Hematopoietic multipotent progenitor cell (in vitro differentiated cells): ENCODE measurements around the gene MAGI2. TPM values are rescaled to one million over a fixed set of nuclear protein-coding genes. Genes with fewer than 3 reads are reported as not detected.
"Not testable (repeated sequence)": the region's sequence is repeated elsewhere in the genome, so short reads cannot be mapped to it uniquely, and the experiment has no call there.

ENCODE experiments used
- DNase-seq, 3 donors: peaks; one replicate each; pipeline ENCODE4 v3.0.0-alpha.2; 2011 to 2015; ENCODE audit warnings: low read depth in 2 of 3, low spot score in 2 of 3
- total RNA-seq: library from RNA; depleted of rRNA; stranded (reverse); fragments of >200 nt; gene quantifications from one replicate; pipeline ENCODE4 v1.2.3, GENCODE V29; 2012

Gene MAGI2
- total RNA-seq, 1 donor: 2.7 TPM

- no peak for DNase-seq
These were observed 865.9 kb downstream of the MAGI2 start for GRCh38 chr7:78587443-78588044.

- no peak for DNase-seq
These were observed 867.5 kb downstream of the MAGI2 start for GRCh38 chr7:78585980-78586379.

DNA sequence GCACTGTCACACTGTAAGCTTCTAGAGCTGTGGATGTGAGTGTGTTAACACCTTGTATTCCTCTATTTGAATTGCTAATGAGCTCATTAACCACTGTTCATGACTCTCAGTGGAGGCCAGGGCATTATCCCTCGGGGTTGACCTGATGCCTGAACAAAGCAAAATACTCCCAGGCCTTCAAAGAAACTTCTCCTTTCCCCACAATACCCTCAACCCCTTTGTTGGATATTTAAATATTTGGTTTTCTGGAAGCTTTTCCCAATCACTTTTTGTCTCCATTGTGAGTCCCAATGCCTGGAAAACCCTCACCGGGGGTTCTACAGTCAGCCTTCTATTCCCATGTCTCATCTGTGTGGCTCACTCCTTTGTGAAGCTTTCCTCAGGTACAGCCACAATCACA, 874.8 kb downstream of the MAGI2 start:
- DNase-seq: no peak

DNA sequence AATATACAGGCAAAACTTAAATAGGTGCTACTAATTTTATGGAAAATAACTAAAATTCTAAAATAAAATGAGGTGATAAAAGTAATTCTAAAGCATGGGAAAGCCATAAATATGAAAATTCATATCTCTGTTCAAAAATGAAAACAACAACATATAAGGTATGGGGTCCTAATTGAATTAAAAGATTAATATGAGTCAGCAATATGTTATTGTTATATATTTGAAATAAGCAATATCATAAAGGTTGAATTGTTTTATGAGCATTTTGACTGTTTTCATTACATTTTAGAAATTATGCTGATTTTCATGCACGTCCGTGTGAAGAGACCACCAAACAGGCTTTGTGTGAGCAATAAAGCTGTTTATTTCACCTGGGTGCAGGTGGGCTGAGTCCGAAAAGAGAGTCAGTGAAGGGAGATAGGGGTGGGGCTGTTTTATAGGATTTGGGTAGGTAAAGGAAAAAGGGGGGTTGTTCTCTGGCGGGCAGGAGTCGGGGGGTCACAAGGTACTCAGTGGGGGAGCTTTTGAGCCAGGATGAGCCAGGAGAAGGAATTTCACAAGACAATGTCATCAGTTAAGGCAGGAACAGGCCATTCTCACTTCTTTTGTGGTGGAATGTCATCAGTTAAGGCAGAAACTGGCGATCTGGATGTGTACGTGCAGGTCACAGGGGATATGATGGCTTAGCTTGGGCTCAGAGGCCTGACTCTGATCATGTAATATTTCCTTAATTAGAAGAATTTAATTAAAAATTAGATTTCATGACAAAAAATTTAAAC, 876.1 kb downstream of the MAGI2 start:
- not testable (repeated sequence) for DNase-seq

GRCh38 chr7:78576236-78576635, 877.2 kb downstream of the MAGI2 start:
- DNase-seq: no peak

DNA sequence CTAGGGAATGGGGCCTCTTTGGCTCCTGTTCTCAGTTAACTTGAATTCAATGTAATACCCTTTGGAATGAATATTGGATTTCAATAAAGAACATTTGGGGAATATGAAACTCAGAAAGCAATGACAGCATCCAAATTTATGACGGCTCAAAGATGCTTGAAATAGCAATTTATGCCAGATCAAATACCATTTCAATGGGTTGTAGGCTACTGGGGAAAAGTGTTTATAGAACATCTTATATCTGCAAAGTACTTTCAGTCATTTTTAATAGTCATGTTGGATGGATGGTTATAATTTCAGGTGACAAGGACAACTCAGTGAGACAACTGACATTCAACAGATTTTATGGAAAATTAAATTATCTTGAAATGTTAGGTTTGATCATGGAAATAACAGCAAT, 882.2 kb downstream of the MAGI2 start:
- no peak for DNase-seq

DNA sequence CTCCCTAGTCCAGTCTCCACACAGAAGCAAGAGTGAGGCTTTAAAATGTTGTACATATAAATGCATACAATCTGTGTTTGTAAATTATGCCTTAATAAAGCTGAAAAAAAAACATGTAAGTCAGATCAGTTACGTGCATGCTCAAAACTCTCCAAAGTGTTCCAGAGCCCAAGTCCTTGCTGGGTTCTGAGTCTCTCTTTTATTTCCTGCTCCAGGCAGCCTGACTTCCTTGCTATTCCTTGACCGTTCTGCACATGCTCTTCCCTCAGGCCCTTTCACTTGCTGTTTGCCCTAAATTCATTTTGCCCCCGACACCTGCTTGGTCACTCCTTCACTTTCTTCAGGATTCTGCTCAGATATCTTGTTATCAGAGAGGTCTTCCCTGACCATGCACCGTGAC, 884.8 kb downstream of the MAGI2 start:
- no peak for DNase-seq

- no peak for DNase-seq
These were observed 885.6 kb downstream of the MAGI2 start for GRCh38 chr7:78567836-78568235.

DNA sequence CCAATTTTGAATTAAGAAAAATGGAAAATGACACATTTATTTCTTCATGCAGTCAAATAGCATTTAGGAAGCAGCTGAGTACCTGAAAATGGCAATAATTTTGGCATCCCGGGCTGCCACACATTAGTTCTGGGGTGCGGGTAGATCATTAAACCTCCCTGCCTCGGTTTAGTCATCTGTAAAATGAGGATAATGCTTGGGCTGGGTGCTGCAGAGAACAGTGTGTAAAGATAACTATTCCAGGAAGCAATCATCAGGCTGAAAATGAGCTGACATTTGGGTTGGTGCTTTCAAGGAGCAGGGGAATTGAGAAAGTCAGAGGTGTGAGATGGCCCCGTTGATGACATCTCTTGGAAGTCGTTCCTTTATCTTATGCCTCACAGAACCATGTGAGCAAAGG, 887.7 kb downstream of the MAGI2 start:
- no peak for DNase-seq

DNA sequence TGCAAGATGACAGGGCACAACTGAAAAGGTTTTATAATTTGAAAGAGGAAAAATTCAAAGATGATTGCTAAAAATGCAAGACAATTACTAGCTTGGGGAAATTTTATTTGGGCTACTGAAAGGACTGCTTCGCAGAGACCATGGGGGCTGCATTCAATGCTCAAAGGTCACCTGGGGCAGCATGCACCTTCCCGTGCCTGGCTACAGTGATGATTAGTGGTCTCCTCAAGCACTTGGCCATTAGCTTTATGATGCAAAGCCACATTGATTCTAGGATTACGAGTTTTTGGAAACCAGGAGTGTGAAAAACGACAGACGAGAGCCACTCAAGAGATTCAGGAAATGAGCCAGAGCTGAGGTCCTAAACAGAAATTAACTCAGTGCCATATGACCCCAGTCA, 890.3 kb downstream of the MAGI2 start:
- no peak for DNase-seq

DNA sequence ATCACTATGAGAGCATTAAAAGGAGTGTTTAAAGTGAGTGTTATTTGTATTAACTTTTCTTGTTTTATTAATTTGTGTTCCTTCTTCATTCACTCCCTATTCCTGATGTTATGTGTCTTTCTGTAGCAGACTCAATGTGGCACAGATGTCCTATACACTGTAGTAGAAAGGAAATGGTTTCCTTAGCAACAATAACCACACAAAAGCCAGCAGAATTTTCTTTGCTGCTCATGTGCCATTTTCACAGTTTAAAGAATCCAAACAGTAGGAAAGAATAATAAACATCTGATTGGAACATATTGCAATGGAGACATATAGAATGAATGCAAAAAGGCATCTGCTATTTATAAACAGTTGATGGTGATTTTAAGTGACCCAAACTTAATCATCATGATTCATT, 891.3 kb downstream of the MAGI2 start:
- DNase-seq: peak in 1 of 3 donors; percentile 12

GRCh38 chr7:78558566-78558965, 894.9 kb downstream of the MAGI2 start:
- DNase-seq: no peak

DNA sequence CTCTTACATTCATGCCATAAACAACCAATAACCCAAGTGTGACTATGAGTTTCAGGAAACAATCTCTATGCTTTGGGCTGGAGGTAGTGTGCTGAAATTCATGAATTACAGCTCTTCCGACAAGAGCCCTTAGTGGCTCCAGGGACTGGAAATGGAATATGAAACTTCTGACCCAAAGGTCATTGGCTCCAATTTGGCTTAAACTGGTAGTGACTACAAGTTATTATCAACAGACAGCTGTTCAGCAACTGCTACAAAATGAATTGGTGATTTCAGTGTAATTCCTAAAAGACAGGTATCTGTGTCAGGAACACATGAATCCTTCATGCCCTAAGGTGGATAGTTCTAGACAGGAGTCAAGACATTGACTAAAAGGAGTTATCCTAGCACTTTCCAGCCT, 909.5 kb downstream of the MAGI2 start:
- DNase-seq: no peak

DNA sequence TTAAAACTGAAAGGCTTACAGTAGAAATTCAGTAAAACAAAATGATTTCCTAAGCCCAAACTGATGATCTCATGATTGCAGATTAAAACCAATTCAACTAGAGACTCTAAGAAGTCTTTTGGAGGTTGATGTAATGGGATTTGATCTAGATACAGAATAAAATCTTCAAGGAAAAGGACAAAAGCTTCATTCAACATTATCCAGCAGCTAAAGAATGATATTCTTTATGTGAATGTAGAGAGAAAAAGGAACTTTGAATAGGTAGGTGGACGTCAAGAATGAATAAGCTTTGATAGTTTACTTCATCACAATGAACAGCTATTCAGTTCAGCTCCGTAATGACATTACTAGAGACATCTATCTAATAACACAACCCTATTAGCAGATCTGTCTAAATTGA, 910.5 kb downstream of the MAGI2 start:
- no peak for DNase-seq

DNA sequence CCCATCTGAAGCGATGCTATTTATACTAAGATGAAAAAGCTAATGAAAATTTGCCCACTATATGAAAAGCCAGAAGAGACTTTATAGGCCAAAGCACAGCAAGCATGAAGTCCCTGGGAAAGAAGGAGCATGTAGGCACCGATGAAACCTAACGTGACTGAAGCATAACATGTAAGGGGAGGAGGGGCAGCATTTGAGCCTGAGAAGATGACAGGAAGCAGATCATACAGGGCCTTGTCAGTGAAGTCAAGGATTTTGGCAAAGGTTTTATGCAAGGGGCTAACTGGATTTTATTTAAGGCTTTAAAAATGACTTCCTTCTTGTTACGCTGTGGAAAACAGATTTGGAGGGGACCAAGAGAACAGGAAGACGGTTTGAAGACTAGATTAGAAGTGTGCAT, 910.9 kb downstream of the MAGI2 start:
- DNase-seq: no peak

- DNase-seq: no peak
These were observed 913.6 kb downstream of the MAGI2 start for GRCh38 chr7:78539825-78540224.

DNA sequence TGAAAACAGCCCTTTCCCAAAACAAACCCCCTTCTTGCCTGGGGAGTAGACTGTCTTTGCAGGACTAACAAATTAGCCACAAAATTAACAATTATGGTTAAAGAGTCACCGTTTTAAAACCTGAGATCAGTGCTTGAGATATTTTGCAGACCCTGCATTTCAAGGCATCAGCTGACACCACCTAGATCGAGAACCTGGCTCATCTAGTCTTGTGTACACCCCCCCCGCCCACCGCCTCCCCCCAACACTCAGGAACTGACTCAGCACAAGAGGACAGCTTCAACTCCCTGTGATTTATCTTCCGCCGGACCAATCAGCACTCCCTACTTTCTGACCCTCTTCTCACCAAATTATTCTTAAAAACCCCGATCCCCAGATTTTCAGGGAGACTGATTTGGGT, 917.8 kb downstream of the MAGI2 start:
- DNase-seq: no peak

- DNase-seq: no peak
These were observed 923.1 kb downstream of the MAGI2 start for GRCh38 chr7:78530351-78530750.

DNA sequence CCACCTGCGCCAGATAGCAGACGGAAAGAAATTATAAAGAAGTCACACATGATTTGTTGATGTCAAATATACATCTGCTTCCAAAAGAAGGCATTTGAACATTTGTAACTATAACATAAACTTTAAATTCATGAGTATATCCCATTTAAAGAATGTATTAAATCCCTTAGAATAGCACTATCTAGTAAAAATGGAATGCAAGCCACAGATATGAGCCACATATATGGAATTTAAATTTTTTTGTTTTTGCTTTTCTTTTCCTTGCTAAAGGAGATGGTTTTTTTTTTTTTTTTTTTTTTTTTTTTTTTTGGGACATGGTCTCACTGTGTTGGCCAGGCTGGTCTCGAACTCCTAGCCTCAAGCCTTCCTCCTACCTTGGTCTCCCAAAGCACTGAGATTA, 924.1 kb downstream of the MAGI2 start:
- DNase-seq: no peak

DNA sequence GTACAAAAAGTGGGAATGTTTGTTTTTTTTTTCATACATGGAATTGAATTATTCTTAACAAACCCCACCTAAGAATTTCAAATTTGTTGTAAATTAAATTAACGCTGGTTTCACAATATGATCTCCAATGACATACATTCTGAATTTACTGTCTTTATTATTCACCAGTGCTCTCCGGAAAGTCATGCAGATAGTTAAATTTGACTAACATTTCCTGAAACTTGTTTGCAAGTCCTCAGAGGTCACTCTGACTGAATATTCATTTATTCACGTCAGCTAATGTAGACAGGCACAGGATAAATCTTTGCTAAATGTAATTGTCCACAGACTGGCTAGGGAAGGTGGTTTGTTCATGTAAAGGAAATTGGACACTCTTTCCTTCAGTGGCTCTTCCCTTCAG, 924.5 kb downstream of the MAGI2 start:
- DNase-seq: no peak

- DNase-seq: no peak
These were observed 929.5 kb downstream of the MAGI2 start for GRCh38 chr7:78523930-78524329.

GRCh38 chr7:78521961-78522360, 931.5 kb downstream of the MAGI2 start:
- DNase-seq: no peak

DNA sequence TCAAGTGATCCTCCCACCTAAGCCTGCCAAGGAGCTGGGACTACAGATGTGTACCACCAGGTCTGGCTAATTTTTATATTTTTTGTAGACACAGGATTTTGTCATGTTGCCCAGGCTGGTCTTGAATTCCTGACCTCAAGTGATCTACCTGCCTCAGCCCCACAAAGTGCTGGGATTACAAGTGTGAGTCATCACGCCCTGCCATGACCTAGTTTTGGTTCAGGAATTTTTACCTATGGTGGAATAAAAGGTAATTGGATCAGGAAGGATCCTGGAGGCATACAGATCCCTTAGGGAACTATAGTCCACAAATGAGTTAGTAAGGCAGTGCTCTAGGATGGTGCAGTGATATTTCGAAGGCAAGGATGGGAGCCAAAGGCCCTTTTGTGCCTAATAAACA, 937.0 kb downstream of the MAGI2 start:
- DNase-seq: no peak
